ENCODE measurements around the gene DYNC1I2. TPM values are rescaled to one million over a fixed set of nuclear protein-coding genes. Genes with fewer than 3 reads are reported as not detected.
"Not testable (repeated sequence)": the region's sequence is repeated elsewhere in the genome, so short reads cannot be mapped to it uniquely, and the experiment has no call there.

The DYNC1I2 gene
- total RNA-seq, 1 donor from 2014 or later = 69.5 TPM

DNA sequence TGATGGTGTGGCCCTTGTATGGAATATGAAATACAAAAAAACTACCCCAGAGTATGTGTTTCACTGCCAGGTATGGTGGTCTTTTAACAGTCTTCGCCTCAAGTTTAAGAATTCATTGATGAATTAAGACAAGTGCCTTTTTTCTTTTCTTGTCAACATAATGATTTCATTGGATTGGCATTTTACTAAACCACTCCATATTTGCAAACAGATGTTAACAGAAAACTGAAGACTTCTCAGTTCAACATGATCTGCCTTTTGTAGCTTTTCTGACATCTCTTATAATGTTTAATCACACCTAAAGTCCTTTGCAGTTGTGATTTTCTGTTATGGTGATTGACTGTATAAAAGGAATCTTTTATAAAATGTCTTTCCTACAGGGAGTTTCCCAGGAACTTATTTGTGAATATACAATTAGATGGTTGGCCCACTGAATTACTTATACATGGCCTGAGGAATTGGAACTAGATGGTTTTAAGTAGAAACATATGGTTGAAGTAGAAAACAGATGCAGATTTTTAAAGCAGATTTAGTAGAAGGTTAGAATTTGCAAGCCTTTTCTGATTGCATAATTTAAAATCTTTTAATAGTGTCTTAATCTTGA is 39.7 kb downstream of the DYNC1I2 start:
- no peak for DNase-seq (ENCODE audit: low spot score)
- intact Hi-C loops (cut with micrococcal nuclease) = loop anchor here (10.0 kb wide), 1 partner anchor 68 kb away; no protein-coding TSS in a partner anchor
- no peak overlapping the region for H3K4me3 Mint-ChIP-seq (ENCODE audit: low read depth)
- H3K36me3 Mint-ChIP-seq (ENCODE audit: low read depth) = peaks cover 51% of the 10 kb centered on the region
- H3K4me1 Mint-ChIP-seq (ENCODE audit: low read depth) = no peaks in the 10 kb centered on the region
- no peaks in the 10 kb centered on the region for H3K9me3 Mint-ChIP-seq
- H3K27me3 Mint-ChIP-seq (ENCODE audit: low read depth) = no peaks in the 10 kb centered on the region
- H3K27ac Mint-ChIP-seq = no peak overlapping the region

DNA sequence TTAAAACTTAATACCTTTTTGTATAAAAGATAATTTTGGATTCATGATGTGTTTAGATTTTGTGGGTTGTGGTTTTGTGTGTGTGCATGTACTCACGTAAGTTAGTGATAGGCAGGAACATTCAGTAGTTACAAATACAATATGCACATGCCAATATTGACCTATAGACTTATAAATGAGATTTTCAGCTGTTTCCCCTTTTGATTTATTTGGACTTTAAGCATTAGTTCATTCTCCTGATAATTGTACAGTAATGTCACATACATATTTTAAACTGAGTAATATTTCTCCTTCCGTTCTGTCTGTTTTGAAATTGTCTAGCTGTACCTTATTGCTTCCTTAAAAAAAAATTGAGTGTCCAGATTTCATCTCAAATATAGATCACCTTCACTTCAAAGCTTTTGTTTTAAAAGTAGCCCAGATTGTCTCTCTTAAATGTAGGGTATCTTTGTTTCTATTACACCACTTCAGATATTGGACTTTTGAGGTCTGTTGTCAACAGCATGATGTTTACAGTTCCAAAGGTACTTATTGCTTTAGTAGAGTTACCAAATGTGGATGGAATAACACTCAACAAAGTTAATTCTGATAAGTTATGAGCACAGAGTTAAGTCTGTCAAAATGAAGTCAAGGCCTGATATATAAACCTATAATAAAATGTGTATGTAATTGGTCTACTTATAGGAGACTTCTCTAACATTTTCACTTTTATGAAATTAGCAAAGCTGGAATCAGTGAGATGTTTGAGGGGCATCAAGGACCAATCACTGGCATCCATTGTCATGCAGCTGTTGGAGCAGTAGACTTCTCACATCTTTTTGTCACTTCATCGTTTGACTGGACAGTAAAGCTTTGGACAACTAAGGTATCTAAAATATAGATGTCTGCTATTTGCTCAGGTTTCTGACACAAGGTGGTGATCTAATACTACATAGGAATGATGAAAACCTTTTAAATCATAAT is 42.0 kb downstream of the DYNC1I2 start:
- Mint-ChIP-seq H3K9me3 (no peaks in the 10 kb centered on the region), H3K36me3 (ENCODE audit: low read depth) (peaks cover 68% of the 10 kb centered on the region), H3K4me1 (ENCODE audit: low read depth) (no peaks in the 10 kb centered on the region), H3K27ac (no peak overlapping the region), H3K4me3 (ENCODE audit: low read depth) (no peak overlapping the region), H3K27me3 (ENCODE audit: low read depth) (no peaks in the 10 kb centered on the region)
- DNase-seq (ENCODE audit: low spot score) = no peak
- intact Hi-C loops (cut with micrococcal nuclease) = loop anchor here (10.0 kb wide), 1 partner anchor 66 kb away; no protein-coding TSS in a partner anchor

DNA sequence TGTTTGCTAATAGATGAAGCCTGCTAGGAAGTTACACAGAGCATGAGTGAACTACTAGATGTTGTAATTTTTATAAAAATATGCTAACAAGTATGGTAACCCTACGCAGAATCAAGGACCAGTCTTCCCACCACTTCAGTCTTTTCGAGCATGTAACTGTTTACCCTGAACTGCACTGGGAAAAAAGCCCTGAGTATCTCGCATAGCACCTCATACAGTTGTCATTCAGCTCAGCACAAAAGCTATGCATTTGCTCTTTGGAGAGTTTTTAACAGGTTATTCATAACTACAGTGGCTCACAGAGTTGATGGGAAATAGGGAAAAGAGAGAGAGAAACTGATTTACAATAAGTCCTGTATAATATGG is 42.7 kb downstream of the DYNC1I2 start:
- Mint-ChIP-seq H3K27ac (no peak overlapping the region), H3K4me3 (ENCODE audit: low read depth) (no peak overlapping the region), H3K36me3 (ENCODE audit: low read depth) (peaks cover 74% of the 10 kb centered on the region), H3K27me3 (ENCODE audit: low read depth) (no peaks in the 10 kb centered on the region), H3K9me3 (no peaks in the 10 kb centered on the region), H3K4me1 (ENCODE audit: low read depth) (no peaks in the 10 kb centered on the region)
- no peak for DNase-seq (ENCODE audit: low spot score)
- intact Hi-C loops (cut with micrococcal nuclease) = loop anchor here (10.0 kb wide), 1 partner anchor 65 kb away; no protein-coding TSS in a partner anchor

DNA sequence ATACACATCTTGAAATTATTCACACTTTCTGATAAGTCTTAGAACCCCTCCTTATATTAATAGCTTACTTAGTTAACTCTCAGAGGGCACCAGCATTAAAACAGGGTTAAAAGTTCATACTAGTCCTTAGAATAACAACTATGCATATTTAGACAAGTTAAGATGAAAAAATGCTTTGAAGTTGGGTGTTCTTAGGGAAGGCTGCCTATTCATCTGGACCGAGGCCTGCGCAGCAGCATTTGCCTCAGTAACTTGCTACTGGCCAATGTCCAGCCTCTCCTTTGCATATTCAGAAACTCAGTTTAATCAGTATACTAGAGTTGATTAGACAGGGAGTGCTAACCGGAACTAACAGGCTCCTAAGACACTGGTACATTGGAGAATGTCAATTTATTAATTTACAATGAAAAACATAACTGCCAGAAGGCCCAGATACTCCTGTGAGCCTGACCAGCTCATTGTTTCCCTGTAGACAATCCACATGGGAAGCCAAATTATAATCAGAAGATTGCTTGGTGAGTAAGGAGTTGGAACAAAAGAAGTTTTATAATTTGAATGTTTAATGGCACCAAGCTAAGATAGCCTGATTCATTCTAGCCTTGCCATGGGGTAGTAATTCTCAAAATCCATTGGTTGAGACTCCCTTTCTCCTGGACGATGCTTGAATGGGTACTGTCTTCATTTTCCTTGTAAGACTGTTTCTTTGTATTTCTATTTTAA is 48.9 kb downstream of the DYNC1I2 start:
- Mint-ChIP-seq H3K9me3 (no peaks in the 10 kb centered on the region), H3K27ac (no peak overlapping the region), H3K4me1 (ENCODE audit: low read depth) (peaks cover 4% of the 10 kb centered on the region), H3K36me3 (ENCODE audit: low read depth) (peaks cover 61% of the 10 kb centered on the region), H3K27me3 (ENCODE audit: low read depth) (no peaks in the 10 kb centered on the region), H3K4me3 (ENCODE audit: low read depth) (no peak overlapping the region)
- intact Hi-C loops (cut with micrococcal nuclease) = no loop called here
- no peak for DNase-seq (ENCODE audit: low spot score)

DNA sequence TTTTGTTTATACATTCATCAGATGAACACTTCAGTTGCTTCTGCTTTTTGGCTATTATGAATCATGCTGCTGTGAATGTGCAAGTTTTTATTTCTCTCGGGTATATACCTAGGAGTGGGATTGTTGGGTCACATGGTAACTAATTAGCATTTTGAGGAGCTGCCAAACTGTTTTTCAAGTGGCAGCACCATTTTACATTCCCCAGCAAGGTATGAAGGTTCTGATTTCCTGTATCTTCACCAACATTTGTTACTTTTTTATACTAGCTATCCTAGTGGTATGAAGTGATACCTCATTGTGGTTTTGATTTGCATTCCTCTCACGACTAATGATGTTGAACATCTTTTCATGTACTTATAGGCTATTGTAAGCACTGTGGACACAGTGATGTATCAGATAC is 53.9 kb downstream of the DYNC1I2 start:
- Mint-ChIP-seq H3K27me3 (ENCODE audit: low read depth) (no peaks in the 10 kb centered on the region), H3K27ac (no peak overlapping the region), H3K4me3 (ENCODE audit: low read depth) (no peak overlapping the region), H3K36me3 (ENCODE audit: low read depth) (peaks cover 57% of the 10 kb centered on the region), H3K9me3 (no peaks in the 10 kb centered on the region), H3K4me1 (ENCODE audit: low read depth) (peaks cover 12% of the 10 kb centered on the region)
- intact Hi-C loops (cut with micrococcal nuclease) = no loop called here
- DNase-seq (ENCODE audit: low spot score) = no peak

DNA sequence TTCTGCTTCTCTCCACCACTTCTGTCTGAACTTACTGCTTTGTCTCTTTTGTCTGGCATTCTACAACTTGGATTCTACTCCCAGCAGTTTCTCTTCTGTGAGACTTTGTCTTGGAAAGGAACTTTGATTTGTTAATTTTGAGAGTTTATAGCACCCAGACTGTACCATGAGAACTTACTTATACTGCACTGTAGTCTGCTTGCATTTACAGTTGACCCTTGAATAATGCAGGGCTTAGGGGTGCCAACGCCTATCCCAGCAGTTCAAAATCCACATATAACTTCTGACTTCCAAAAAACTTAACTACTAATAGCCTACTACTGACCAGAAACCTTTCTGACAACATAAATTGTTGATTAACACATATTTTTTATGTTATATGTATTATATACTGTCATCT is 55.5 kb downstream of the DYNC1I2 start:
- H3K36me3 Mint-ChIP-seq (ENCODE audit: low read depth) = peaks cover 59% of the 10 kb centered on the region
- intact Hi-C loops (cut with micrococcal nuclease) = no loop called here
- H3K4me1 Mint-ChIP-seq (ENCODE audit: low read depth) = peaks cover 12% of the 10 kb centered on the region
- no peak overlapping the region for H3K27ac Mint-ChIP-seq
- no peak for DNase-seq (ENCODE audit: low spot score)
- no peaks in the 10 kb centered on the region for H3K9me3 Mint-ChIP-seq
- no peaks in the 10 kb centered on the region for H3K27me3 Mint-ChIP-seq (ENCODE audit: low read depth)
- H3K4me3 Mint-ChIP-seq (ENCODE audit: low read depth) = no peak overlapping the region

DNA sequence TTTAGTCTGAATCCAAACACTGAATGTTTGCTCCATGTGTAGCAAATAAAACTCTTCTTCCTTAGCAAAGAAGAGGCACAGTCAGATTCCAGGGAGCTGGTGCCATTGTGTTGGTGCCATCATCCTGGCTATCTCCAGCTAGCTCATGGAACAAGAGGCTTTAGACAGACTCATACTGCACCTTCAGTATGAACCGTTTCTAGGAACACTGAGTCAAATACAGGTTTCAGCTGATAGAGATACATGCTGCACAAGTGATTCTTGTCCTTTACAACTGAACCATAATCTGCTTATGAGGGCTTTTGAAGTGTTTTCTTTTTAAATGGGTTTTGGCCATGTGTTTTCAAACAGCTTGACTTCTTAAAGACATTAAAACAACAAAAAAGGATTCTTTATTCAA is 57.9 kb downstream of the DYNC1I2 start:
- Mint-ChIP-seq H3K9me3 (no peaks in the 10 kb centered on the region), H3K27ac (no peak overlapping the region), H3K4me3 (ENCODE audit: low read depth) (no peak overlapping the region), H3K36me3 (ENCODE audit: low read depth) (peaks cover 66% of the 10 kb centered on the region), H3K4me1 (ENCODE audit: low read depth) (peaks cover 14% of the 10 kb centered on the region), H3K27me3 (ENCODE audit: low read depth) (no peaks in the 10 kb centered on the region)
- no peak for DNase-seq (ENCODE audit: low spot score)
- intact Hi-C loops (cut with micrococcal nuclease) = no loop called here

DNA sequence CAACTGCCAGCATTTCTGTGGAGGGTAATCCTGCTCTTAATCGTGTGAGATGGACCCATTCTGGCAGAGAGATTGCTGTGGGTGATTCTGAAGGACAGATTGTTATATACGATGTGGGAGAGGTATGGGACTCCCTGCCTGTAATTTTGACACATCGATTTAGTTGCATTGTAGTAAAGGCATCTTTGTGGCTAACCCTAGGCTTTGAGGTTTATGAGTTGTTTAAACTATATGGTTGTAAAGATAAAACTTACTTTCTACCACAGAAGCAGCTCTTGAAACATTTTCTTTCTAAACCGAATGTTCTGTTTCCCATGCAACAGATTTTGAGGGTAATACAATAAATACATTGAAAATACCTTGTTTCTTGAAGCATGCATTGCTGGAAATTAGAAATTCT is 58.5 kb downstream of the DYNC1I2 start:
- Mint-ChIP-seq H3K4me3 (ENCODE audit: low read depth) (no peak overlapping the region), H3K9me3 (no peaks in the 10 kb centered on the region), H3K4me1 (ENCODE audit: low read depth) (peaks cover 13% of the 10 kb centered on the region), H3K27ac (no peak overlapping the region), H3K36me3 (ENCODE audit: low read depth) (peaks cover 66% of the 10 kb centered on the region), H3K27me3 (ENCODE audit: low read depth) (no peaks in the 10 kb centered on the region)
- DNase-seq (ENCODE audit: low spot score) = no peak
- intact Hi-C loops (cut with micrococcal nuclease) = no loop called here

DNA sequence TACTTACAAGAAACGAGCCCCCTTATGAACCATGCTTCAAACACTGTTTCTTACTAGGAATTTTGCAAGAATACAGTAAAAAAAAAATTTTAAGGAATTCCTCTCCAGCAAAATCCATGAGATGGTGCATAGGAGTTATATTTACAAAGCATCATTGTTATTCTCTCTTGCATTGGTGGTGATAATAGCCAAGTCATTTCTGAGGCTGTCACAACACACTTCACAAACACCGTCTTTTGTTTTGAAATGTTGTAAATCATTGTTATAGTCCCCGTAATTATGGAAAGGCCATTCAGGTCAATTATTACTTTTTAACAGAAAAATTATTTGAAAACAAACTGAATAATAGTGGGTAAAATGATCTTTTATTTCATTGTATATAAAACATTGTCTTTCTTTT is 60.1 kb downstream of the DYNC1I2 start:
- H3K4me3 Mint-ChIP-seq (ENCODE audit: low read depth) = no peak overlapping the region
- peaks cover 6% of the 10 kb centered on the region for H3K4me1 Mint-ChIP-seq (ENCODE audit: low read depth)
- no peaks in the 10 kb centered on the region for H3K9me3 Mint-ChIP-seq
- no peak for DNase-seq (ENCODE audit: low spot score)
- peaks cover 56% of the 10 kb centered on the region for H3K36me3 Mint-ChIP-seq (ENCODE audit: low read depth)
- H3K27ac Mint-ChIP-seq = no peak overlapping the region
- no peaks in the 10 kb centered on the region for H3K27me3 Mint-ChIP-seq (ENCODE audit: low read depth)
- intact Hi-C loops (cut with micrococcal nuclease) = no loop called here

DNA sequence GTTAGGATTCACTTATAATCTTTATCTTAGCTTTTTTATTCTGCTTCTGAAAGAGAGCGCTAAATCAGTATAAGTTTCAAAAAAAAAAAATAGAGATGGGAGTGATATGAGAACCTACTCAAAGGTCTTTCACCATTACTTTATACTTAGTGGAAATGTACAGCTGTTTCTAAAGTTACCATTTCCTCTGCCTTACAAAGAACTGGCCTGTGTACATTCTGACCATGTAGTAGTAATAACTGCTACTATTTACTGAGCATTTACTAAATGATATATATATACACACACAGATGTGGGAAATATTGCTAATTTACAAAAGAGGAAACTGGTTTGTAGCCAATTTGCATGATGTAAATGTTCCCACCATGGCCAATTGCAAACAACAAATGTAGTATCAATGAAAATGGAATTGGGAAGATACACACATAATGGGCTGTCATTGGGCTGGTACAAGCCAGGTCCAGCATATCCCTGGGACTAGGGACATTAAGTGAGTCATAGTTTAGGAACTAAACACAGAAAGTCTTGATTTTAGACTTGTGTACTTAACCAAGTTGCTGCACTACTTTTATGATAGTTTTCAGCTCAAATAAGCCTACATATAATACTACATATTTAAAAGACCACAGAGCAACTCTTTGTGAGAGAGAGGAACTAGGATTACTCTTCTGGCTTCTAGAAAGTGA is 67.1 kb downstream of the DYNC1I2 start:
- H3K27ac Mint-ChIP-seq = no peak overlapping the region
- H3K36me3 Mint-ChIP-seq (ENCODE audit: low read depth) = peaks cover 54% of the 10 kb centered on the region
- H3K4me3 Mint-ChIP-seq (ENCODE audit: low read depth) = no peak overlapping the region
- peaks cover 8% of the 10 kb centered on the region for H3K4me1 Mint-ChIP-seq (ENCODE audit: low read depth)
- intact Hi-C loops (cut with micrococcal nuclease) = no loop called here
- no peaks in the 10 kb centered on the region for H3K27me3 Mint-ChIP-seq (ENCODE audit: low read depth)
- no peak for DNase-seq (ENCODE audit: low spot score)
- H3K9me3 Mint-ChIP-seq = peaks cover 13% of the 10 kb centered on the region

DNA sequence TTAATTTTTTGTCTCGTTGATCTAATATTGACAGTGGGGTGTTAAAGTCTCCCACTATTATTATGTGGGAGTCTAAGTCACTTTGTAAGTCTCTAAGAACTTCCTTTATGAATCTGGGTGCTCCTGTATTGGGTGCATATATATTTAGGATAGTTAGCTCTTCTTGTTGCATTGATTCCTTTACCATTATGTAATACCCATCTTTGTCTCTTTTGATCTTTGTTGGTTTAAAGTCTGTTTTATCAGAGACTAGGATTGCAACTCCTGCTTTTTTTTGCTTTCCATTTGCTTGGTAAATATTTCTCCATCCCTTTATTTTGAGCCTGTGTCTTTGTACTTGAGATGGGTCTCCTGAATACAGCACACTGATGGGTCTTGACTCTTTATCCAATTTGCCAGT is 71.5 kb downstream of the DYNC1I2 start:
- H3K4me3 Mint-ChIP-seq (ENCODE audit: low read depth); intact Hi-C loops (cut with micrococcal nuclease); H3K27ac Mint-ChIP-seq; H3K4me1 Mint-ChIP-seq (ENCODE audit: low read depth); H3K27me3 Mint-ChIP-seq (ENCODE audit: low read depth); DNase-seq (ENCODE audit: low spot score): not testable (repeated sequence)
- Mint-ChIP-seq H3K9me3 (peaks cover 18% of the 10 kb centered on the region), H3K36me3 (ENCODE audit: low read depth) (peaks cover 63% of the 10 kb centered on the region)

DNA sequence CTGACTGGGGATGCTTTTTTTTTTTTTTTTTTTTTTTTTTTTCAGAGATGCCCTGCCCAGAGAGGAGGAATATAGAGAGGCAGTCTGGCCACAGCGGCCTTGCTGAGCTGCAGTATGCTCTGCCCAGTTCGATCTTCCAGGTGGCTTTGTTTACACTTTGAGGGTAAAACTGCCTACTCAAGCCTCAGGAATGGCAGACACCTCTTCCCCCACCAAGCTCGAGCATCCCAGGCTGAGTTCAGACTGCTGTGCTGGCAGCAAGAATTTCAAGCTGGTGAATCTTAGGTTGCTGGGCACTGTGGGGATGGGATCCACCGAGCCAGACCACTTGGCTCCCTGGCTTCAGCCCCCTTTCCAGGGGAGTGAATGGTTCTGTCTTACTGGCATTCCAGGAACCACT is 73.9 kb downstream of the DYNC1I2 start:
- DNase-seq (ENCODE audit: low spot score); H3K4me3 Mint-ChIP-seq (ENCODE audit: low read depth); H3K4me1 Mint-ChIP-seq (ENCODE audit: low read depth); H3K27ac Mint-ChIP-seq; intact Hi-C loops (cut with micrococcal nuclease); H3K27me3 Mint-ChIP-seq (ENCODE audit: low read depth): not testable (repeated sequence)
- Mint-ChIP-seq H3K9me3 (peaks cover 13% of the 10 kb centered on the region), H3K36me3 (ENCODE audit: low read depth) (peaks cover 58% of the 10 kb centered on the region)

All from activated T-helper 2 cell treated with anti-CD3 and anti-CD28 coated beads, Interferon-gamma antibody, Interleukin-2, Interleukin-4, amounts not matched to agents 10 μg/mL and 5 μg/mL and 100 μg/mL, durations not matched to agents 14 hours and 24 hours and 36 hours (primary cell).